Neural progenitor cell (in vitro differentiated cells): ENCODE data around the gene HSPG2.

Experiments
- EZH2 ChIP-seq: fragments of 200-600 bp; sonication (generic); IDR thresholded peaks from 2 replicates; pipeline ENCODE4 v1.6.1; 2017; ENCODE audit warnings: antibody characterized with exemption, mild to moderate bottlenecking, moderate library complexity
- TF ChIP-seq, protein P1 (sequence below): fragments of 200-600 bp; sonication (generic); IDR thresholded peaks from 2 replicates; pipeline ENCODE4 v1.5.1; 2017; ENCODE audit warnings: antibody characterized with exemption, mild to moderate bottlenecking

DNA sequence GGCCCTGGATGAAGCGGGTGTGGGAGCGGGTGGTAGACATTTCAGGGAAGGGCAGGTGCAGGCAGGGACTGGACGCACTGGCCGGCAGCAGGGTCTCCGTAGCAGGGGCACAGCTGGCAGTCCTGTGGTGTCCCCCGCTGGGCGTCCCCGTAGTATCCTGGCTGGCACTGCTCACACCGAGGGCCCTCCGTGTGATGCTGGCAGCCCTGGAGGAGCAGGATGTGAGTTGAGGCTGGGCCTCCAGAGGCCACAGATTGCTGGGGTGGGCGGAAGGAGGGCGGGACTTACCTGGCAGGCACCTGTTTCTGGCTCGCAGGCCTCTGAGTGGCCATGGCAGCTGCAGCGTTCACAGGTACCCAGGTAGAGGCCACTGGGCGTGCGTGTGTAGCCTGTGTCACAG, 62.8 kb downstream of the HSPG2 start:
- TF ChIP-seq, protein P1, sequence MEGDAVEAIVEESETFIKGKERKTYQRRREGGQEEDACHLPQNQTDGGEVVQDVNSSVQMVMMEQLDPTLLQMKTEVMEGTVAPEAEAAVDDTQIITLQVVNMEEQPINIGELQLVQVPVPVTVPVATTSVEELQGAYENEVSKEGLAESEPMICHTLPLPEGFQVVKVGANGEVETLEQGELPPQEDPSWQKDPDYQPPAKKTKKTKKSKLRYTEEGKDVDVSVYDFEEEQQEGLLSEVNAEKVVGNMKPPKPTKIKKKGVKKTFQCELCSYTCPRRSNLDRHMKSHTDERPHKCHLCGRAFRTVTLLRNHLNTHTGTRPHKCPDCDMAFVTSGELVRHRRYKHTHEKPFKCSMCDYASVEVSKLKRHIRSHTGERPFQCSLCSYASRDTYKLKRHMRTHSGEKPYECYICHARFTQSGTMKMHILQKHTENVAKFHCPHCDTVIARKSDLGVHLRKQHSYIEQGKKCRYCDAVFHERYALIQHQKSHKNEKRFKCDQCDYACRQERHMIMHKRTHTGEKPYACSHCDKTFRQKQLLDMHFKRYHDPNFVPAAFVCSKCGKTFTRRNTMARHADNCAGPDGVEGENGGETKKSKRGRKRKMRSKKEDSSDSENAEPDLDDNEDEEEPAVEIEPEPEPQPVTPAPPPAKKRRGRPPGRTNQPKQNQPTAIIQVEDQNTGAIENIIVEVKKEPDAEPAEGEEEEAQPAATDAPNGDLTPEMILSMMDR: no peak
- TF ChIP-seq EZH2: no peak
